Loucy (cell line): ENCODE results near the gene DAGLA.

Source experiments
- CTCF ChIP-seq: fragments of 200-600 bp; sonication (generic); conservative IDR thresholded peaks from 2 replicates; pipeline ENCODE4 v1.5.1; 2014; ENCODE audit warnings: mild to moderate bottlenecking, antibody characterized with exemption, low read length
- EZH2phosphoT487 ChIP-seq: fragments of 200-600 bp; IDR thresholded peaks from 2 replicates; pipeline ENCODE4 v1.6.1; 2018; ENCODE audit warnings: antibody characterized with exemption, mild to moderate bottlenecking, moderate library complexity, borderline replicate concordance

GRCh38 chr11:61731211-61731951 lies 51.2 kb downstream of the DAGLA start:
- TF ChIP-seq CTCF (no peak), EZH2phosphoT487 (no peak)
